Thoracic aorta (tissue), 2 donors: ENCODE measurements around the gene TMEM209. TPM values are rescaled to one million over a fixed set of nuclear protein-coding genes. Genes with fewer than 3 reads are reported as not detected.

Source experiments
- ATAC-seq: fragments of 150-250 bp; one replicate; pipeline ENCODE4 v1.8.0; 2017; ENCODE audit warnings: low read depth; ENCODE audit not compliant: insufficient number of reproducible peaks, low FRiP score
- DNase-seq: peaks from one replicate; pipeline ENCODE4 v3.0.0-alpha.2; 2020; ENCODE audit warnings: low spot score
- H3K27ac ChIP-seq, 2 donors: fragments of 200-600 bp; sonication (generic); 1 replicate in 1 of 2; 2 replicates in 1 of 2; pipeline ENCODE4 v1.5.1; 2016; ENCODE audit warnings: mild to moderate bottlenecking in 2 of 2, moderate library complexity in 2 of 2
- H3K27me3 ChIP-seq: fragments of 200-600 bp; sonication (generic); replicated peaks from 2 replicates; pipeline ENCODE4 v1.6.0; 2016; ENCODE audit warnings: mild to moderate bottlenecking; ENCODE audit not compliant: insufficient read depth
- H3K36me3 ChIP-seq: fragments of 200-600 bp; sonication (generic); one replicate; pipeline ENCODE4 v1.5.1; 2016
- H3K4me1 ChIP-seq, 2 donors: fragments of 200-600 bp; sonication (generic); 1 replicate in 1 of 2; 2 replicates in 1 of 2; pipeline versions ENCODE4 v1.5.1 to v1.6.0; 2016; ENCODE audit warnings: low read depth in 2 of 2, mild to moderate bottlenecking in 1 of 2; ENCODE audit not compliant: control insufficient read depth in 1 of 2
- H3K4me3 ChIP-seq: fragments of 200-600 bp; sonication (generic); 2 replicates; pipeline ENCODE4 v1.5.1; 2016; ENCODE audit warnings: mild to moderate bottlenecking
- H3K9me3 ChIP-seq: fragments of 200-600 bp; sonication (generic); 2 replicates; pipeline ENCODE4 v1.5.1; 2016
- CTCF ChIP-seq: fragments of 200-600 bp; sonication (generic); IDR thresholded peaks from one replicate; pipeline ENCODE4 v1.5.1; 2019; ENCODE audit warnings: antibody characterized with exemption
- total RNA-seq, 2 donors: library from RNA; depleted of rRNA; stranded (reverse); fragments of >200 nt; gene quantifications; one replicate each; pipeline versions ENCODE4 v1.1.0 to v1.2.3, GENCODE V29; 2016

The TMEM209 gene
- total RNA-seq, 2 donors from 2014 or later, result 8.7 to 9.9 TPM

- H3K9me3 ChIP-seq, result no peaks in the 10 kb centered on the region
- no peak overlapping the region for H3K4me3 ChIP-seq
- peaks cover 24% of the 10 kb centered on the region for H3K36me3 ChIP-seq
- no peaks in the 10 kb centered on the region for H3K4me1 ChIP-seq
- ATAC-seq, result no peak
- H3K27ac ChIP-seq, result no peak overlapping the region
- no peak for TF ChIP-seq CTCF
- no peaks in the 10 kb centered on the region for H3K27me3 ChIP-seq
- DNase-seq, result no peak
Measured at GRCh38 chr7:130180571-130181262, 24.5 kb downstream of the TMEM209 start.

- ATAC-seq (no peak), DNase-seq (no peak)
- Histone ChIP-seq H3K27ac (no peak overlapping the region), H3K27me3 (no peaks in the 10 kb centered on the region), H3K9me3 (no peaks in the 10 kb centered on the region), H3K4me1 (no peaks in the 10 kb centered on the region), H3K36me3 (peaks cover 24% of the 10 kb centered on the region), H3K4me3 (no peak overlapping the region)
- TF ChIP-seq CTCF, result no peak
Measured at GRCh38 chr7:130179631-130180030, 25.6 kb downstream of the TMEM209 start.

- no peak for ATAC-seq
- Histone ChIP-seq H3K4me3 (no peak overlapping the region), H3K9me3 (no peaks in the 10 kb centered on the region), H3K36me3 (peaks cover 20% of the 10 kb centered on the region), H3K27ac (no peak overlapping the region), H3K27me3 (no peaks in the 10 kb centered on the region), H3K4me1 (no peaks in the 10 kb centered on the region)
- no peak for DNase-seq
- no peak for TF ChIP-seq CTCF
Measured at GRCh38 chr7:130178251-130178650, 27.0 kb downstream of the TMEM209 start.

GRCh38 chr7:130174237-130174959, 30.8 kb downstream of the TMEM209 start:
- Histone ChIP-seq H3K9me3 (no peaks in the 10 kb centered on the region), H3K27me3 (no peaks in the 10 kb centered on the region), H3K36me3 (peaks cover 10% of the 10 kb centered on the region), H3K4me1 (no peaks in the 10 kb centered on the region), H3K4me3 (no peak overlapping the region), H3K27ac (no peak overlapping the region)
- no peak for TF ChIP-seq CTCF
- DNase-seq (no peak), ATAC-seq (no peak)

- no peak for DNase-seq
- no peak overlapping the region for H3K27ac ChIP-seq
- ATAC-seq, result no peak
- no peaks in the 10 kb centered on the region for H3K9me3 ChIP-seq
- TF ChIP-seq CTCF, result no peak
- H3K4me1 ChIP-seq, result no peaks in the 10 kb centered on the region
- no peaks in the 10 kb centered on the region for H3K27me3 ChIP-seq
- H3K4me3 ChIP-seq, result no peak overlapping the region
- peaks cover 16% of the 10 kb centered on the region for H3K36me3 ChIP-seq
Measured at GRCh38 chr7:130162196-130162595, 43.0 kb downstream of the TMEM209 start.
